MCF 10A (cell line): ENCODE measurements around the gene LIN37. TPM values are rescaled to one million over a fixed set of nuclear protein-coding genes. Genes with fewer than 3 reads are reported as not detected.

Experiments
- BruUV-seq: library from RNA; stranded (reverse); fragments of 400-500 nt; replicated peaks from 2 replicates; lab custom pipeline; 2021; lab: Mats Ljungman, UMichigan
- CTCF ChIA-PET: fragments of 300-600 bp; sonication (Branson Sonifier 250); formaldehyde crosslinking; extraction: SDS; loops from one replicate; lab custom pipeline; 2021; ENCODE audit warnings: antibody characterized with exemption, inconsistent platforms; lab: Yijun Ruan, JAX
- POLR2A ChIA-PET: fragments of 300-600, 350-650 bp; sonication (Branson Sonifier 250); formaldehyde crosslinking; extraction: SDS; loops from one replicate; lab custom pipeline; 2020; ENCODE audit warnings: antibody characterized with exemption, inconsistent platforms; lab: Yijun Ruan, JAX
- DNase-seq: peaks from one replicate; pipeline ENCODE4 v3.0.0-alpha.2; 2018; ENCODE audit not compliant: unreplicated experiment
- H3K27ac Mint-ChIP-seq: one replicate; pipeline ENCODE4 v1.8.0; 2022; ENCODE audit warnings: mild to moderate bottlenecking, low read depth, mixed read lengths; ENCODE audit not compliant: unreplicated experiment
- H3K27me3 Mint-ChIP-seq: one replicate; pipeline ENCODE4 v1.8.0; 2022; ENCODE audit warnings: mixed read lengths; ENCODE audit not compliant: insufficient read depth, unreplicated experiment
- H3K36me3 Mint-ChIP-seq: one replicate; pipeline ENCODE4 v1.8.0; 2022; ENCODE audit warnings: mild to moderate bottlenecking, moderate library complexity, mixed read lengths; ENCODE audit not compliant: insufficient read depth, unreplicated experiment
- H3K4me1 Mint-ChIP-seq: one replicate; pipeline ENCODE4 v1.8.0; 2022; ENCODE audit warnings: mixed read lengths; ENCODE audit not compliant: insufficient read depth, unreplicated experiment
- H3K4me3 Mint-ChIP-seq: one replicate; pipeline ENCODE4 v1.8.0; 2022; ENCODE audit warnings: mild to moderate bottlenecking, moderate library complexity, mixed read lengths; ENCODE audit not compliant: unreplicated experiment
- H3K9me3 Mint-ChIP-seq: one replicate; pipeline ENCODE4 v1.8.0; 2022; ENCODE audit warnings: mixed read lengths; ENCODE audit not compliant: unreplicated experiment
- CTCF ChIP-seq: fragments of 200-600 bp; IDR thresholded peaks from one replicate; pipeline ENCODE4 v1.8.0; 2022; ENCODE audit warnings: antibody characterized with exemption, mild to moderate bottlenecking; ENCODE audit not compliant: unreplicated experiment
- intact Hi-C: fragments of 100-400 bp; cut with micrococcal nuclease; formaldehyde crosslinking; loops from 2 replicates; pipeline ENCODE4 v1.14.1; 2022
- total RNA-seq: library from RNA; stranded (reverse); gene quantifications from 2 replicates; pipeline ENCODE4 v1.2.3, GENCODE V29; 2022

LIN37 gene
- total RNA-seq, 1 experiment from 2014 or later: 19.6 TPM

- intact Hi-C loops: no loop called here
- Mint-ChIP-seq H3K4me3 (no peak overlapping the region), H3K9me3 (no peaks in the 10 kb centered on the region), H3K27ac (no peak overlapping the region), H3K27me3 (no peaks in the 10 kb centered on the region), H3K36me3 (peaks cover 15% of the 10 kb centered on the region), H3K4me1 (peaks cover 12% of the 10 kb centered on the region)
- DNase-seq: no peak
- no peak for TF ChIP-seq CTCF
- BruUV-seq: no TSS peak
- POLR2A ChIA-PET: no interaction called here
- CTCF ChIA-PET: interaction anchor here (0.6 to 0.7 kb wide), 2 partner anchors 178 to 240 kb away, joined by 3 to 4 read pairs; no protein-coding TSS in a partner anchor
These were observed 4.5 kb downstream of the LIN37 start for GRCh38 chr19:35752746-35753350.

- intact Hi-C loops: no loop called here
These were observed 5.4 kb downstream of the LIN37 start for GRCh38 chr19:35753634-35754369.

GRCh38 chr19:35754370-35755130 lies 6.2 kb downstream of the LIN37 start:
- Mint-ChIP-seq H3K4me3 (no peak overlapping the region), H3K27me3 (no peaks in the 10 kb centered on the region), H3K36me3 (peaks cover 14% of the 10 kb centered on the region), H3K9me3 (no peaks in the 10 kb centered on the region), H3K4me1 (peaks cover 11% of the 10 kb centered on the region), H3K27ac (no peak overlapping the region)
- intact Hi-C loops: no loop called here
- no TSS peak for BruUV-seq
- CTCF ChIA-PET: no interaction called here
- POLR2A ChIA-PET: no interaction called here
- no peak for DNase-seq
- no peak for TF ChIP-seq CTCF

More at GRCh38 chr19:35753634-35754369, 5.4 kb downstream of the LIN37 start:
- no peak overlapping the region for H3K27ac Mint-ChIP-seq
- H3K9me3 Mint-ChIP-seq: no peaks in the 10 kb centered on the region
- H3K4me1 Mint-ChIP-seq: peaks cover 12% of the 10 kb centered on the region
- H3K4me3 Mint-ChIP-seq: no peak overlapping the region
- CTCF ChIA-PET: interaction anchor here (0.6 kb wide), 1 partner anchor 71 kb away, joined by 4 read pairs; no protein-coding TSS in a partner anchor
- no peaks in the 10 kb centered on the region for H3K27me3 Mint-ChIP-seq
- POLR2A ChIA-PET: no interaction called here
- peaks cover 14% of the 10 kb centered on the region for H3K36me3 Mint-ChIP-seq
- TF ChIP-seq CTCF: no peak
- no peak for DNase-seq
- no TSS peak for BruUV-seq

- Mint-ChIP-seq H3K27ac (no peak overlapping the region), H3K36me3 (peaks cover 15% of the 10 kb centered on the region), H3K4me3 (no peak overlapping the region), H3K27me3 (no peaks in the 10 kb centered on the region), H3K9me3 (no peaks in the 10 kb centered on the region), H3K4me1 (peaks cover 8% of the 10 kb centered on the region)
- POLR2A ChIA-PET: no interaction called here
- intact Hi-C loops: no loop called here
- DNase-seq: no peak
- no peak for TF ChIP-seq CTCF
- no TSS peak for BruUV-seq
- CTCF ChIA-PET: no interaction called here
These were observed 6.8 kb downstream of the LIN37 start for GRCh38 chr19:35755131-35755549.
